IPS-NIHi7 (cell line): ENCODE measurements around the gene CSDE1.
A peak's percentile ranks its signal among the peaks of the same experiment; 100 is the strongest.

Experiments used
- DNase-seq: peaks from one replicate; pipeline ENCODE4 v3.0.0; 2012; ENCODE audit warnings: mixed read lengths; ENCODE audit errors: extremely low spot score

CSDE1 gene

GRCh38 chr1:114749835-114750234, 7.9 kb downstream of the CSDE1 start:
- DNase-seq = no peak

- no peak for DNase-seq
Observed at GRCh38 chr1:114746450-114747121, 11.2 kb downstream of the CSDE1 start.

GRCh38 chr1:114745291-114745690, 12.5 kb downstream of the CSDE1 start:
- DNase-seq = no peak

GRCh38 chr1:114741963-114742746, 15.6 kb downstream of the CSDE1 start:
- no peak for DNase-seq

- DNase-seq = no peak
Observed at GRCh38 chr1:114740331-114740730, 17.5 kb downstream of the CSDE1 start.

GRCh38 chr1:114737314-114737849, 20.4 kb downstream of the CSDE1 start:
- no peak for DNase-seq

- no peak for DNase-seq
Observed at GRCh38 chr1:114735479-114735878, 22.3 kb downstream of the CSDE1 start.

- no peak for DNase-seq
Observed at GRCh38 chr1:114729782-114730181, 28.0 kb downstream of the CSDE1 start.

GRCh38 chr1:114728553-114728952, 29.2 kb downstream of the CSDE1 start:
- DNase-seq = no peak

GRCh38 chr1:114725230-114725629, 32.6 kb downstream of the CSDE1 start:
- DNase-seq = no peak

GRCh38 chr1:114723915-114724314, 33.9 kb downstream of the CSDE1 start:
- DNase-seq = no peak

GRCh38 chr1:114723457-114723856, 34.3 kb downstream of the CSDE1 start:
- DNase-seq = no peak

GRCh38 chr1:114720492-114720891, 37.3 kb downstream of the CSDE1 start:
- DNase-seq = no peak

GRCh38 chr1:114719424-114719787, 38.4 kb downstream of the CSDE1 start:
- no peak for DNase-seq

GRCh38 chr1:114718661-114719423, 38.9 kb downstream of the CSDE1 start:
- no peak for DNase-seq

- peak; percentile 96 for DNase-seq
Observed at GRCh38 chr1:114716304-114717170, 41.2 kb downstream of the CSDE1 start, which contains the start of gene NRAS. Gene NRAS (minus strand): TSS chr1:114716771. CDS start chr1:114716160, 611 bp downstream.

GRCh38 chr1:114715952-114716303, 41.9 kb downstream of the CSDE1 start:
- DNase-seq = no peak

- DNase-seq = no peak
Observed at GRCh38 chr1:114712977-114713376, 44.8 kb downstream of the CSDE1 start.

- no peak for DNase-seq
Observed at GRCh38 chr1:114710360-114710759, 47.4 kb downstream of the CSDE1 start.

- no peak for DNase-seq
Observed at GRCh38 chr1:114707604-114708003, 50.2 kb downstream of the CSDE1 start.

- DNase-seq = no peak
Observed at GRCh38 chr1:114703242-114703641, 54.5 kb downstream of the CSDE1 start.
